HCT116 (cell line): ENCODE measurements around the gene CLASP2. TPM values are rescaled to one million over a fixed set of nuclear protein-coding genes. Genes with fewer than 3 reads are reported as not detected.

Experiments used
- ATAC-seq: fragments of 200-7000 bp; cut with Tn5 transposase; 2 replicates; pipeline ENCODE4 v1.9.1; 2020; ENCODE audit warnings: mild to moderate bottlenecking, moderate library complexity
- BruUV-seq: library from RNA; stranded (reverse); fragments of 400-500 nt; replicated peaks from 2 replicates; lab custom pipeline; 2021; lab: Mats Ljungman, UMichigan
- CTCF ChIA-PET: fragments of 300-600 bp; sonication (Branson Sonifier 250); formaldehyde crosslinking; loops from one replicate; lab custom pipeline; 2021; ENCODE audit warnings: antibody characterized with exemption; lab: Charles Lee
- POLR2A ChIA-PET: fragments of 300-600, 350-600 bp; sonication (Branson Sonifier 250); formaldehyde crosslinking; loops from one replicate; lab custom pipeline; 2021; ENCODE audit warnings: antibody characterized with exemption; lab: Charles Lee
- RAD21 ChIA-PET, 2 experiments: fragments of 300-600 bp; sonication (Branson Sonifier 250); formaldehyde crosslinking; loops; one replicate each; lab custom pipeline; 2023; ENCODE audit warnings: low total read pairs in 2 of 2; ENCODE audit not compliant: uncharacterized antibody in 2 of 2, unreplicated experiment in 2 of 2, low non-redundant PET in 1 of 2; lab: Charles Lee
- DNase-seq: peaks from one replicate; pipeline ENCODE4 v3.0.0-alpha.2; 2010; ENCODE audit warnings: low read depth, low spot score
- H2AFZ ChIP-seq: fragments of 200-600 bp; shearing (Covaris generic), sonication (generic); 2 replicates; pipeline ENCODE4 v1.6.1; 2017; ENCODE audit warnings: low read depth, mixed run types, mixed read lengths, antibody characterized with exemption, low read length; ENCODE audit not compliant: poor library complexity, severe bottlenecking
- H3K27ac ChIP-seq: 2 replicates; pipeline ENCODE4 v1.5.1; 2012; ENCODE audit warnings: low read depth, low read length
- H3K27me3 ChIP-seq: fragments of 200-600 bp; sonication (generic); 2 replicates; pipeline ENCODE4 v1.6.1; 2016; ENCODE audit warnings: mixed run types, low read length, mixed read lengths; ENCODE audit not compliant: insufficient read depth
- H3K36me3 ChIP-seq, 2 experiments: fragments of 200-500 bp in 1 of 2; fragments of 200-600 bp in 1 of 2; sonication (Bioruptor generic) in 1 of 2; sonication (generic) in 1 of 2; 2 replicates each; pipeline versions ENCODE4 v1.5.1 to v1.6.1; 2014 to 2016; ENCODE audit warnings: low read length in 2 of 2, inconsistent platforms in 1 of 2, mixed read lengths in 1 of 2, mixed run types in 1 of 2; ENCODE audit not compliant: insufficient read depth in 2 of 2, control insufficient read depth in 1 of 2
- H3K4me1 ChIP-seq, 2 experiments: fragments of 200-600 bp in 1 of 2; sonication (generic) in 1 of 2; 2 replicates each; pipeline versions ENCODE4 v1.5.1 to v1.6.1; 2012 to 2017; ENCODE audit warnings: low read length in 2 of 2, inconsistent platforms in 1 of 2, mild to moderate bottlenecking in 1 of 2, mixed read lengths in 1 of 2, mixed run types in 1 of 2, moderate library complexity in 1 of 2; ENCODE audit not compliant: insufficient read depth in 2 of 2, control insufficient read depth in 1 of 2
- H3K4me2 ChIP-seq: fragments of 200-600 bp; sonication (generic); 2 replicates; pipeline ENCODE4 v1.6.1; 2017; ENCODE audit warnings: mixed run types, low read length, mixed read lengths
- H3K4me3 ChIP-seq, 2 experiments: fragments of 200-600 bp in 1 of 2; sonication (generic) in 1 of 2; replicated peaks in 1 of 2; 2 replicates each; pipeline ENCODE4 v1.5.1; 2011 to 2016; ENCODE audit warnings: low read length in 2 of 2, control low read depth in 1 of 2, low read depth in 1 of 2, mild to moderate bottlenecking in 1 of 2, mixed read lengths in 1 of 2, mixed run types in 1 of 2
- H3K79me2 ChIP-seq: fragments of 200-600 bp; sonication (generic); 2 replicates; pipeline ENCODE4 v1.6.1; 2017; ENCODE audit warnings: mild to moderate bottlenecking, mixed run types, low read length, moderate library complexity, mixed read lengths; ENCODE audit not compliant: insufficient read depth
- H3K9ac ChIP-seq: fragments of 200-600 bp; sonication (generic); 2 replicates; pipeline ENCODE4 v1.6.1; 2016; ENCODE audit warnings: low read length, mixed read lengths
- H3K9me2 ChIP-seq: fragments of 200-600 bp; sonication (generic), shearing (Covaris generic); 2 replicates; pipeline ENCODE4 v1.6.1; 2017; ENCODE audit warnings: mixed run types, mild to moderate bottlenecking, moderate library complexity; ENCODE audit not compliant: insufficient read depth
- H3K9me3 ChIP-seq, 2 experiments: fragments of 200-500 bp in 1 of 2; fragments of 200-600 bp in 1 of 2; sonication (Bioruptor generic) in 1 of 2; sonication (generic) in 1 of 2; 2 replicates each; pipeline ENCODE4 v1.6.1; 2014 to 2017; ENCODE audit warnings: low read length in 2 of 2, mixed read lengths in 2 of 2, inconsistent platforms in 1 of 2, low read depth in 1 of 2, mild to moderate bottlenecking in 1 of 2, mixed run types in 1 of 2, moderate library complexity in 1 of 2; ENCODE audit not compliant: control insufficient read depth in 1 of 2, insufficient read depth in 1 of 2
- H4K20me1 ChIP-seq: fragments of 200-600 bp; sonication (generic), shearing (Covaris generic); 2 replicates; pipeline ENCODE4 v1.6.1; 2017; ENCODE audit warnings: mixed run types, mild to moderate bottlenecking, moderate library complexity; ENCODE audit not compliant: insufficient read depth
- CBX3 ChIP-seq: IDR thresholded peaks from 2 replicates; pipeline ENCODE4 v1.6.1; 2012; ENCODE audit warnings: low read depth
- ELF1 ChIP-seq: IDR thresholded peaks from 2 replicates; pipeline ENCODE4 v1.6.1; 2012; ENCODE audit warnings: low read depth, borderline replicate concordance
- EZH2phosphoT487 ChIP-seq: fragments of 200-600 bp; IDR thresholded peaks from 2 replicates; pipeline ENCODE4 v1.6.1; 2018; ENCODE audit warnings: antibody characterized with exemption, borderline replicate concordance
- JUND ChIP-seq: IDR thresholded peaks from 2 replicates; pipeline ENCODE4 v1.6.1; 2012
- POLR2A ChIP-seq: IDR thresholded peaks from 2 replicates; pipeline ENCODE4 v1.7.0; 2011; ENCODE audit warnings: borderline replicate concordance; ENCODE audit not compliant: insufficient read depth, insufficient read length; ENCODE audit errors: extremely low read depth
- RAD21 ChIP-seq: IDR thresholded peaks from 2 replicates; pipeline ENCODE4 v1.6.1; 2012; ENCODE audit warnings: low read depth, mild to moderate bottlenecking
- SIN3A ChIP-seq: IDR thresholded peaks from 2 replicates; pipeline ENCODE4 v1.6.1; 2012; ENCODE audit warnings: low read depth
- SRF ChIP-seq: IDR thresholded peaks from 2 replicates; pipeline ENCODE4 v1.6.1; 2012; ENCODE audit warnings: low read depth
- YY1 ChIP-seq: IDR thresholded peaks from 2 replicates; pipeline ENCODE4 v1.6.1; 2011; ENCODE audit warnings: low read length, low read depth, moderate library complexity, mild to moderate bottlenecking; ENCODE audit not compliant: insufficient replicate concordance; ENCODE audit errors: extremely low read depth
- intact Hi-C: fragments of 100-400 bp; cut with micrococcal nuclease; formaldehyde crosslinking; loops from 2 replicates; pipeline ENCODE4 v1.10.0; 2022
- total RNA-seq: library from RNA; stranded (reverse); gene quantifications from one replicate; pipeline ENCODE4 v1.2.1, GENCODE V29; 2021; ENCODE audit not compliant: unreplicated experiment
- TF ChIP-seq, protein P1 (sequence below): IDR thresholded peaks from 2 replicates; pipeline ENCODE4 v1.6.1; 2012; ENCODE audit warnings: low read depth

The CLASP2 gene
- total RNA-seq, 1 experiment from 2014 or later: 36.3 TPM

- TF ChIP-seq RAD21: no peak
- peak; percentile 24; the same call in 1 of the 2 replicates for TF ChIP-seq JUND
- TF ChIP-seq YY1: peak; percentile 5
- peak; percentile 60 for TF ChIP-seq SIN3A
- TF ChIP-seq ELF1: no peak
These were observed at the start of gene CLASP2 (continued) for GRCh38 chr3:33717866-33718594.

- POLR2A ChIA-PET: no interaction called here
These were observed 40.8 kb upstream of the CLASP2 start for GRCh38 chr3:33758864-33759263.

More at GRCh38 chr3:33758864-33759263, 40.8 kb upstream of the CLASP2 start:
- DNase-seq: no peak
- H3K36me3 ChIP-seq: no peaks in the 10 kb centered on the region
- RAD21 ChIA-PET: no interaction called here
- CTCF ChIA-PET: no interaction called here
- H3K27ac ChIP-seq: no peak overlapping the region
- H3K9ac ChIP-seq: no peak overlapping the region
- no peak overlapping the region for H3K4me2 ChIP-seq
- intact Hi-C loops: no loop called here
- H3K4me1 ChIP-seq: no peaks in the 10 kb centered on the region
- H3K9me2 ChIP-seq: no peaks in the 10 kb centered on the region
- H3K79me2 ChIP-seq: no peaks in the 10 kb centered on the region
- TF ChIP-seq POLR2A (no peak), SRF (no peak), CBX3 (no peak), EZH2phosphoT487 (no peak)
- TF ChIP-seq, protein P1, sequence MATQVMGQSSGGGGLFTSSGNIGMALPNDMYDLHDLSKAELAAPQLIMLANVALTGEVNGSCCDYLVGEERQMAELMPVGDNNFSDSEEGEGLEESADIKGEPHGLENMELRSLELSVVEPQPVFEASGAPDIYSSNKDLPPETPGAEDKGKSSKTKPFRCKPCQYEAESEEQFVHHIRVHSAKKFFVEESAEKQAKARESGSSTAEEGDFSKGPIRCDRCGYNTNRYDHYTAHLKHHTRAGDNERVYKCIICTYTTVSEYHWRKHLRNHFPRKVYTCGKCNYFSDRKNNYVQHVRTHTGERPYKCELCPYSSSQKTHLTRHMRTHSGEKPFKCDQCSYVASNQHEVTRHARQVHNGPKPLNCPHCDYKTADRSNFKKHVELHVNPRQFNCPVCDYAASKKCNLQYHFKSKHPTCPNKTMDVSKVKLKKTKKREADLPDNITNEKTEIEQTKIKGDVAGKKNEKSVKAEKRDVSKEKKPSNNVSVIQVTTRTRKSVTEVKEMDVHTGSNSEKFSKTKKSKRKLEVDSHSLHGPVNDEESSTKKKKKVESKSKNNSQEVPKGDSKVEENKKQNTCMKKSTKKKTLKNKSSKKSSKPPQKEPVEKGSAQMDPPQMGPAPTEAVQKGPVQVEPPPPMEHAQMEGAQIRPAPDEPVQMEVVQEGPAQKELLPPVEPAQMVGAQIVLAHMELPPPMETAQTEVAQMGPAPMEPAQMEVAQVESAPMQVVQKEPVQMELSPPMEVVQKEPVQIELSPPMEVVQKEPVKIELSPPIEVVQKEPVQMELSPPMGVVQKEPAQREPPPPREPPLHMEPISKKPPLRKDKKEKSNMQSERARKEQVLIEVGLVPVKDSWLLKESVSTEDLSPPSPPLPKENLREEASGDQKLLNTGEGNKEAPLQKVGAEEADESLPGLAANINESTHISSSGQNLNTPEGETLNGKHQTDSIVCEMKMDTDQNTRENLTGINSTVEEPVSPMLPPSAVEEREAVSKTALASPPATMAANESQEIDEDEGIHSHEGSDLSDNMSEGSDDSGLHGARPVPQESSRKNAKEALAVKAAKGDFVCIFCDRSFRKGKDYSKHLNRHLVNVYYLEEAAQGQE: no peak
- TF ChIP-seq, all 23 proteins: peak for 0
- H3K4me3 ChIP-seq: no peak overlapping the region
- H3K27me3 ChIP-seq: no peaks in the 10 kb centered on the region
- no peak overlapping the region for H2AFZ ChIP-seq
- no TSS peak for BruUV-seq
- ATAC-seq: no peak
- no peaks in the 10 kb centered on the region for H4K20me1 ChIP-seq
- peaks cover 3 to 10% of the 10 kb centered on the region in 2 experiments; a peak in 2 of 4 replicates for H3K9me3 ChIP-seq
